Smooth muscle cell of the umbilical artery (primary cell): ENCODE measurements around the gene CTSO. TPM values are rescaled to one million over a fixed set of nuclear protein-coding genes. Genes with fewer than 3 reads are reported as not detected.

ENCODE experiments used
- total RNA-seq: library from RNA; depleted of rRNA; stranded (reverse); fragments of >200 nt; gene quantifications from 2 replicates; pipeline ENCODE4 v1.2.3, GENCODE V29; 2014

The CTSO gene, protein sequence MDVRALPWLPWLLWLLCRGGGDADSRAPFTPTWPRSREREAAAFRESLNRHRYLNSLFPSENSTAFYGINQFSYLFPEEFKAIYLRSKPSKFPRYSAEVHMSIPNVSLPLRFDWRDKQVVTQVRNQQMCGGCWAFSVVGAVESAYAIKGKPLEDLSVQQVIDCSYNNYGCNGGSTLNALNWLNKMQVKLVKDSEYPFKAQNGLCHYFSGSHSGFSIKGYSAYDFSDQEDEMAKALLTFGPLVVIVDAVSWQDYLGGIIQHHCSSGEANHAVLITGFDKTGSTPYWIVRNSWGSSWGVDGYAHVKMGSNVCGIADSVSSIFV
- total RNA-seq: 15.6 and 20.8 TPM in 2 replicates

DNA sequence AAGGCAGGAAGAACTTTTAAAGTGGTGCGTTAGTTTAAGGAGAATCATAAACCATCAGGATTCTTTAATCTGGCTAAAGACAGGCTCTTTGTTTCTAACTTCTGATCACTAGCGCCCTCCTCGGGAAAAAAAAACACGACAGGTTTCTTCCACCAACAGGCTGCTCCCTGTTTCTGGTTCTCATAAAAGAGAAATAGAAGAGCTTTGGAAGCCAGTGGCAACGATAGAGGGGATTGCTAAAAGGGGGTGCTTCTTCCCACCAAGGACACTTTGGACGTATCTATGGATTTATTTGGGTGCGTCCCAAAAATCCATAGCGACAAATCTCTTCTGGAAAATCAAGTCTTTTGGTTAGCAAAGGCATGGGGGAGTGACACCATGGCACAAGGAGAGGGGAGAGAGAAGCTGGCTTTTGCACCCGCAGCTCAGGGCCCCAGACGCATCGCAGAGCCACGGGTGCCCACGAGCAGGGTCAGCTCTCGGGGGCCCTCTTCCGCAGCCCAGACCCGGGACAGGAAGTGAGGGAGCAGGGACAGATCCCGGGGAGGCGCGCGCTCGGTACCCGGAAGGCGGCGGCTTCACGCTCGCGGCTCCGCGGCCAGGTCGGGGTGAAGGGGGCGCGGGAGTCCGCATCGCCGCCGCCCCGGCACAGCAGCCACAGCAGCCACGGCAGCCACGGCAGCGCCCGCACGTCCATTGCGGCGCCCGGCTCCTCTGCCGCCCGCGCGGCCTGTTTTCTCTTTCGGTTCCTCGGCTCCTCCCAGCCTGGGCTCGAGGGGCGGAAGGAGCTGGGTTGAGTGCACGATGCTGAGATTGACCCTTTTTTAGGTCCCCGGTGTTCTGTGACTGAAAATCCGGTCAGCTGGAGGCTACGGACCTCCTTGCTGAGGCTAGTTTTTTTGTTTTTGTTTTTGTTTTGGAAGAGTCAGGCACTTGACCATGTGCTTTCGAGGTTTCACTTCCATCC is at the start of gene CTSO:
Gene CTSO (minus strand): TSS at position 716 of the 967 bp plus-strand sequence. CDS start 19 bp downstream, at position 697.

DNA sequence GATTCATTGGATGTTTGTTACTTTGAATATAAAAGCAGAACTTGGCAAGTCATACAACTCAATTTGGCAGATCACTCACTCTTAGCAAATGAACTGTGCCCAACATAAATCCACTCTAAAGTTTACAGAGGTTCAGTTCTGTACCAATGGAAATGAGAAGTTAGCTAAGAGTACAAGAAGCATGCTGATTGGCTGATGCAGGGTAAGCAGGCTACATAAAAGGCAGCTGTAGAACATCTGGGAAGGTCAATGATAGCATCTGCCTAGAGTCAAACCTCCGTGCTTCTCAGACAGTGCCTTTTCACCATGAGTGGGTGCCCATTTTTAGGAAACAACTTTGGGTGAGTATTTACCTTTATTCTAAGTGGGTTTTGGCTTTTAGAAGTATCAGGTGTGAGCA is 50.2 kb downstream of the CTSO start, which contains the start of gene TDO2:
Gene TDO2 (plus strand): TSS at position 244 of the 400 bp plus-strand sequence. CDS start 63 bp downstream, at position 307.

Other genes with a start within 250 kb of the CTSO start
- gene GUCY1B1, start 194.8 kb downstream of the CTSO start, total RNA-seq: 4.9 and 11.9 TPM in 2 replicates
- gene ASIC5, start 87.6 kb downstream of the CTSO start, total RNA-seq: not detected in 2 replicates
- gene TDO2, start 50.2 kb downstream of the CTSO start, total RNA-seq: 5.4 and 13.7 TPM in 2 replicates